ENCODE data around the gene POLE4.

- no peak for TF ChIP-seq TAF1 (IDR thresholded peaks at IDR 0.05; ENCODE audit: low read depth, low read length)
- no peak for TF ChIP-seq POLR2AphosphoS5 (IDR thresholded peaks at IDR 0.05; ENCODE audit: low read depth, low read length)
- TF ChIP-seq POLR2A (IDR thresholded peaks at IDR 0.05; ENCODE audit: low read depth, low read length): no peak
- TF ChIP-seq PAX5 (IDR thresholded peaks at IDR 0.05; ENCODE audit: insufficient read depth, low read length, severe bottlenecking): no peak
Observed at GRCh38 chr2:74982577-74982976, 24.1 kb downstream of the POLE4 start.
